IMR-90 (cell line): ENCODE results near the gene CTNNA2. TPM values are rescaled to one million over a fixed set of nuclear protein-coding genes. Genes with fewer than 3 reads are reported as not detected.

Experiments used
- ATAC-seq: fragments of 200-7000 bp; cut with Tn5 transposase; 2 replicates; pipeline ENCODE4 v1.9.1; 2020; ENCODE audit warnings: low read depth, mild to moderate bottlenecking, moderate library complexity
- BruUV-seq: library from RNA; stranded (reverse); fragments of 400-500 nt; replicated peaks from 2 replicates; lab custom pipeline; 2021; lab: Mats Ljungman, UMichigan
- CTCF ChIA-PET: fragments of 300-600 bp; formaldehyde crosslinking; extraction: SDS; loops from one replicate; lab custom pipeline; 2021; ENCODE audit warnings: antibody characterized with exemption; lab: Yijun Ruan, JAX
- POLR2A ChIA-PET: fragments of 300-600 bp; sonication (Branson Sonifier 250); formaldehyde crosslinking; loops from one replicate; lab custom pipeline; 2022; ENCODE audit warnings: antibody characterized with exemption; ENCODE audit not compliant: unreplicated experiment; lab: Charles Lee
- DNase-seq: peaks from one replicate; pipeline ENCODE4 v3.0.0; 2013
- H2AFZ ChIP-seq: replicated peaks from 2 replicates; pipeline ENCODE3; 2013; ENCODE audit warnings: low read length, mild to moderate bottlenecking; ENCODE audit not compliant: poor library complexity
- H2AK5ac ChIP-seq: 2 replicates; pipeline ENCODE4 v1.6.1; 2013; ENCODE audit warnings: low read depth, low read length, inconsistent platforms
- H2AK9ac ChIP-seq: replicated peaks from 2 replicates; pipeline ENCODE3; 2013; ENCODE audit warnings: mild to moderate bottlenecking, low read depth, low read length, moderate library complexity; ENCODE audit not compliant: poor library complexity
- H2BK120ac ChIP-seq: 2 replicates; pipeline ENCODE4 v1.6.1; 2013; ENCODE audit warnings: low read depth, low read length, inconsistent platforms
- H2BK15ac ChIP-seq: 3 replicates; pipeline ENCODE4 v1.6.1; 2013; ENCODE audit warnings: low read depth, low read length, inconsistent platforms
- H2BK20ac ChIP-seq: 2 replicates; pipeline ENCODE4 v1.6.1; 2013; ENCODE audit warnings: low read depth, mild to moderate bottlenecking, inconsistent platforms, low read length, moderate library complexity
- H2BK5ac ChIP-seq: 2 replicates; pipeline ENCODE4 v1.6.1; 2013; ENCODE audit warnings: mild to moderate bottlenecking, low read depth, low read length, inconsistent platforms; ENCODE audit not compliant: poor library complexity, severe bottlenecking
- H3K14ac ChIP-seq: replicated peaks from 2 replicates; pipeline ENCODE4 v1.6.1; 2013; ENCODE audit warnings: low read depth, low read length, inconsistent platforms
- H3K18ac ChIP-seq: 2 replicates; pipeline ENCODE4 v1.6.1; 2013; ENCODE audit warnings: low read depth, low read length, control low read depth
- H3K23ac ChIP-seq: 2 replicates; pipeline ENCODE4 v1.6.1; 2013; ENCODE audit warnings: low read depth, low read length, inconsistent platforms
- H3K27ac ChIP-seq: 2 replicates; pipeline ENCODE4 v1.5.1; 2013; ENCODE audit warnings: mild to moderate bottlenecking, control low read depth, low read length; ENCODE audit not compliant: insufficient read depth
- H3K27me3 ChIP-seq: 2 replicates; pipeline ENCODE4 v1.6.1; 2013; ENCODE audit warnings: low read length; ENCODE audit not compliant: control insufficient read depth, insufficient read depth
- H3K36me3 ChIP-seq: 2 replicates; pipeline ENCODE4 v1.6.1; 2013; ENCODE audit warnings: low read length, mixed read lengths; ENCODE audit not compliant: control insufficient read depth, insufficient read depth
- H3K4ac ChIP-seq: 2 replicates; pipeline ENCODE4 v1.6.1; 2013; ENCODE audit warnings: low read depth, low read length, inconsistent platforms
- H3K4me1 ChIP-seq: 2 replicates; pipeline ENCODE4 v1.6.1; 2013; ENCODE audit warnings: low read length, mixed read lengths; ENCODE audit not compliant: control insufficient read depth, insufficient read depth
- H3K4me2 ChIP-seq: 2 replicates; pipeline ENCODE4 v1.6.1; 2013; ENCODE audit warnings: low read depth, mild to moderate bottlenecking, control low read depth, low read length, moderate library complexity
- H3K4me3 ChIP-seq: 2 replicates; pipeline ENCODE4 v1.5.1; 2013; ENCODE audit warnings: low read depth, mild to moderate bottlenecking, control low read depth, low read length, moderate library complexity; ENCODE audit not compliant: insufficient read depth
- H3K56ac ChIP-seq: 2 replicates; pipeline ENCODE4 v1.6.1; 2013; ENCODE audit warnings: low read length, inconsistent platforms; ENCODE audit not compliant: insufficient read depth; ENCODE audit errors: extremely low read depth
- H3K79me1 ChIP-seq, 2 experiments: 2 replicates each; pipeline ENCODE4 v1.6.1; 2013; ENCODE audit warnings: low read length in 2 of 2, inconsistent platforms in 1 of 2, low read depth in 1 of 2
- H3K9ac ChIP-seq: 2 replicates; pipeline ENCODE4 v1.6.1; 2013; ENCODE audit warnings: low read depth, low read length, control low read depth
- H3K9me1 ChIP-seq: 2 replicates; pipeline ENCODE4 v1.6.1; 2013; ENCODE audit warnings: low read length, inconsistent platforms; ENCODE audit not compliant: insufficient read depth
- H3K9me3 ChIP-seq: 2 replicates; pipeline ENCODE4 v1.6.1; 2013; ENCODE audit warnings: low read length; ENCODE audit not compliant: control insufficient read depth, insufficient read depth
- H4K20me1 ChIP-seq: 2 replicates; pipeline ENCODE4 v1.6.1; 2013; ENCODE audit warnings: low read length, inconsistent platforms; ENCODE audit not compliant: insufficient read depth
- H4K5ac ChIP-seq: 2 replicates; pipeline ENCODE4 v1.6.1; 2013; ENCODE audit warnings: mild to moderate bottlenecking, low read depth, low read length, control low read depth
- H4K8ac ChIP-seq, 2 experiments: 2 replicates each; pipeline ENCODE4 v1.6.1; 2013; ENCODE audit warnings: low read depth in 2 of 2, low read length in 2 of 2, control low read depth in 1 of 2, inconsistent platforms in 1 of 2
- H4K91ac ChIP-seq: 2 replicates; pipeline ENCODE4 v1.6.1; 2013; ENCODE audit warnings: low read depth, low read length, inconsistent platforms; ENCODE audit not compliant: insufficient read depth
- BHLHE40 ChIP-seq: fragments of 150-350 bp; IDR thresholded peaks from 2 replicates; pipeline ENCODE4 v1.6.1; 2016; ENCODE audit warnings: mild to moderate bottlenecking, low read depth, low read length
- CEBPB ChIP-seq: IDR thresholded peaks from 2 replicates; pipeline ENCODE4 v1.6.1; 2012; ENCODE audit warnings: low read depth, low read length, improper control_type of control experiment
- CHD1 ChIP-seq: IDR thresholded peaks from 2 replicates; pipeline ENCODE4 v1.6.1; 2012; ENCODE audit warnings: low read depth, low read length, improper control_type of control experiment
- CTCF ChIP-seq: conservative IDR thresholded peaks from 2 replicates; pipeline ENCODE4 v1.5.1; 2012; ENCODE audit warnings: mild to moderate bottlenecking, low read depth, low read length, improper control_type of control experiment
- ELK1 ChIP-seq: fragments of 150-350 bp; IDR thresholded peaks from 2 replicates; pipeline ENCODE4 v1.6.1; 2016; ENCODE audit warnings: low read depth, mild to moderate bottlenecking, low read length, moderate library complexity, borderline replicate concordance
- FOS ChIP-seq: fragments of 150-350 bp; IDR thresholded peaks from 2 replicates; pipeline ENCODE4 v1.6.1; 2016; ENCODE audit warnings: low read depth, low read length
- MAFK ChIP-seq: IDR thresholded peaks from 2 replicates; pipeline ENCODE4 v1.6.1; 2012; ENCODE audit warnings: low read depth, low read length, improper control_type of control experiment
- MAZ ChIP-seq: IDR thresholded peaks from 2 replicates; pipeline ENCODE4 v1.6.1; 2012; ENCODE audit warnings: low read depth, mild to moderate bottlenecking, low read length, improper control_type of control experiment, moderate library complexity, borderline replicate concordance
- MXI1 ChIP-seq: IDR thresholded peaks from 2 replicates; pipeline ENCODE4 v1.6.1; 2012; ENCODE audit warnings: low read depth, mild to moderate bottlenecking, low read length, moderate library complexity, borderline replicate concordance
- NFE2L2 ChIP-seq: fragments of 150-350 bp; IDR thresholded peaks from 2 replicates; pipeline ENCODE4 v1.6.1; 2016; ENCODE audit warnings: low read depth, mild to moderate bottlenecking, low read length
- POLR2A ChIP-seq: IDR thresholded peaks from 2 replicates; pipeline ENCODE4 v1.6.1; 2012; ENCODE audit warnings: mild to moderate bottlenecking, low read depth, low read length
- RAD21 ChIP-seq: IDR thresholded peaks from 2 replicates; pipeline ENCODE4 v1.6.1; 2012; ENCODE audit warnings: low read length, improper control_type of control experiment
- RCOR1 ChIP-seq: IDR thresholded peaks from 2 replicates; pipeline ENCODE4 v1.6.1; 2012; ENCODE audit warnings: mild to moderate bottlenecking, low read length, improper control_type of control experiment; ENCODE audit not compliant: insufficient replicate concordance
- RFX5 ChIP-seq: IDR thresholded peaks from 2 replicates; pipeline ENCODE4 v1.8.0; 2012; ENCODE audit warnings: low read depth, mild to moderate bottlenecking, low read length, moderate library complexity
- SMC3 ChIP-seq: fragments of 150-350 bp; IDR thresholded peaks from 2 replicates; pipeline ENCODE4 v1.6.1; 2016; ENCODE audit warnings: low read depth, mild to moderate bottlenecking, antibody characterized with exemption, low read length, moderate library complexity
- dilution Hi-C: fragments of 300-500 bp; cut with HindIII; formaldehyde crosslinking; loops from one replicate; pipeline ENCODE4 v1.14.3; 2018; ENCODE audit warnings: low sequenced_read_pairs; ENCODE audit not compliant: unreplicated experiment
- in situ Hi-C: fragments of 300-500 bp; cut with MboI; formaldehyde crosslinking; loops from 3 replicates; pipeline ENCODE4 v1.14.3; 2019; ENCODE audit warnings: low sequenced_read_pairs, inconsistent platforms, mixed read lengths
- intact Hi-C: fragments of 100-400 bp; cut with micrococcal nuclease; formaldehyde crosslinking; loops from 2 replicates; pipeline ENCODE4 v1.10.0; 2022
- polyA plus RNA-seq, 3 experiments: library from polyadenylated mRNA; depleted of rRNA; stranded (reverse); fragments of >200 nt; gene quantifications; 2 replicates each; pipeline ENCODE4 v1.2.3, GENCODE V29; 2012; ENCODE audit warnings: low replicate concordance in 1 of 3
- total RNA-seq: library from RNA; depleted of rRNA; stranded (reverse); fragments of >200 nt; gene quantifications from 2 replicates; pipeline ENCODE4 v1.2.3, GENCODE V29; 2012
- TF ChIP-seq, protein P1 (sequence below): fragments of 150-350 bp; IDR thresholded peaks from 2 replicates; pipeline ENCODE4 v1.6.1; 2017; ENCODE audit warnings: mild to moderate bottlenecking, antibody characterized with exemption, low read length, low read depth

Gene CTNNA2
- total and polyA plus RNA-seq, 2 of the 4 experiments (the other 2 are of a cell fraction): not detected

DNA sequence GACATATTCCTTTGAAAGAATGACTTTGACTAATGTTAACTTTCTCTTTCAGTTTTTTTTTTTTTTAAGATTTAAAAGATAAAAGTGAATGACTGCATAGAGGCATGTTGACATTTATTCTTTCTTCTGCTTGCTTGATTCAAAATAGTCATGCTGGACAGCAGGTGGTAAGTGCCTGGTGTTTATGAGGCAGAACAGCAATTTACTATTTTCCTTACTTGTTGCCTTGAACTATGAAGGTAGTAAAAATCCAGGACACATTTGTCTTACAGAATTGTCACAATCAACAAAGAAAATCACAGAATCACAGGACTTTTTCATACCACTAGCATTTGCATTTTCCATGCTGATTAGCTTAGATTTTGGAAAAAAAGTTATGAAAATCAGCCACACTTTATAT, 388.3 kb downstream of the CTNNA2 start:
- Histone ChIP-seq H2AK9ac (no peak overlapping the region), H3K4ac (no peak overlapping the region), H4K8ac (no peak overlapping the region), H2BK120ac (no peak overlapping the region), H3K4me2 (no peak overlapping the region), H2BK20ac (no peak overlapping the region), H2BK5ac (no peak overlapping the region), H4K20me1 (no peaks in the 10 kb centered on the region), H3K18ac (no peak overlapping the region), H3K4me1 (no peaks in the 10 kb centered on the region), H3K36me3 (no peaks in the 10 kb centered on the region), H3K27ac (no peak overlapping the region), H3K9me3 (no peaks in the 10 kb centered on the region), H3K79me1 (no peaks in the 10 kb centered on the region), H3K9ac (no peak overlapping the region), H4K91ac (no peak overlapping the region), H2BK15ac (no peak overlapping the region), H3K27me3 (no peaks in the 10 kb centered on the region), H3K23ac (no peak overlapping the region), H3K56ac (no peak overlapping the region), H4K5ac (no peak overlapping the region), H3K4me3 (no peak overlapping the region), H3K9me1 (no peaks in the 10 kb centered on the region), H2AK5ac (no peak overlapping the region), H3K14ac (no peak overlapping the region), H2AFZ (no peak overlapping the region)
- in situ Hi-C loops: no loop called here
- ChIA-PET POLR2A (no interaction called here), CTCF (interaction anchor here (0.6 kb wide), 1 partner anchor 548 kb away, joined by 3 read pairs; no protein-coding TSS in a partner anchor)
- intact Hi-C loops: no loop called here
- ATAC-seq (no peak), DNase-seq (no peak)
- BruUV-seq: no TSS peak
- dilution Hi-C loops: no loop called here
- TF ChIP-seq CTCF (no peak), NFE2L2 (no peak), SMC3 (no peak), RAD21 (no peak), MXI1 (no peak), CHD1 (no peak), RCOR1 (no peak), POLR2A (no peak), RFX5 (no peak), FOS (no peak), BHLHE40 (no peak), MAFK (no peak), CEBPB (no peak), ELK1 (no peak), MAZ (no peak)
- TF ChIP-seq, protein P1, sequence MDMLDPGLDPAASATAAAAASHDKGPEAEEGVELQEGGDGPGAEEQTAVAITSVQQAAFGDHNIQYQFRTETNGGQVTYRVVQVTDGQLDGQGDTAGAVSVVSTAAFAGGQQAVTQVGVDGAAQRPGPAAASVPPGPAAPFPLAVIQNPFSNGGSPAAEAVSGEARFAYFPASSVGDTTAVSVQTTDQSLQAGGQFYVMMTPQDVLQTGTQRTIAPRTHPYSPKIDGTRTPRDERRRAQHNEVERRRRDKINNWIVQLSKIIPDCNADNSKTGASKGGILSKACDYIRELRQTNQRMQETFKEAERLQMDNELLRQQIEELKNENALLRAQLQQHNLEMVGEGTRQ: no peak
